DOHH2 (cell line): ENCODE results near the gene RAB39A.

Experiments used
- H3F3A ChIP-seq: fragments of 200-600 bp; sonication (generic), shearing (Covaris generic); 2 replicates; pipeline ENCODE4 v1.6.0; 2016; ENCODE audit warnings: antibody characterized with exemption, mild to moderate bottlenecking; ENCODE audit not compliant: control insufficient read depth, insufficient read depth
- H3K27ac ChIP-seq: fragments of 200-600 bp; sonication (generic); 2 replicates; pipeline ENCODE4 v1.5.1; 2014; ENCODE audit warnings: low read depth, mild to moderate bottlenecking, low read length, moderate library complexity
- H3K27me3 ChIP-seq: fragments of 200-600 bp; sonication (generic); 2 replicates; pipeline ENCODE4 v1.6.1; 2014; ENCODE audit warnings: mild to moderate bottlenecking, low read length, mixed read lengths; ENCODE audit not compliant: control insufficient read depth
- H3K36me3 ChIP-seq: fragments of 200-600 bp; sonication (generic); 2 replicates; pipeline ENCODE4 v1.6.1; 2014; ENCODE audit warnings: mild to moderate bottlenecking, low read length, moderate library complexity, mixed read lengths; ENCODE audit not compliant: control insufficient read depth
- H3K4me1 ChIP-seq: fragments of 200-600 bp; sonication (generic); 2 replicates; pipeline ENCODE4 v1.6.1; 2014; ENCODE audit warnings: mild to moderate bottlenecking, low read length, mixed read lengths; ENCODE audit not compliant: control insufficient read depth
- H3K4me2 ChIP-seq: fragments of 200-600 bp; sonication (generic); 2 replicates; pipeline ENCODE4 v1.6.0; 2014; ENCODE audit warnings: mild to moderate bottlenecking, low read length, moderate library complexity
- H3K4me3 ChIP-seq: fragments of 200-600 bp; sonication (generic); 2 replicates; pipeline ENCODE4 v1.5.1; 2014; ENCODE audit warnings: mild to moderate bottlenecking, low read length, mixed read lengths
- H3K79me2 ChIP-seq: fragments of 200-600 bp; sonication (generic); 2 replicates; pipeline ENCODE4 v1.6.1; 2014; ENCODE audit warnings: mild to moderate bottlenecking, low read length, mixed read lengths; ENCODE audit not compliant: control insufficient read depth
- H3K9me2 ChIP-seq: fragments of 200-600 bp; sonication (generic); replicated peaks from 2 replicates; pipeline ENCODE4 v1.6.1; 2014; ENCODE audit warnings: mild to moderate bottlenecking, low read length, mixed read lengths; ENCODE audit not compliant: control insufficient read depth
- H3K9me3 ChIP-seq: fragments of 200-600 bp; sonication (generic); 2 replicates; pipeline ENCODE4 v1.6.1; 2014; ENCODE audit warnings: antibody characterized with exemption, low read length, mixed read lengths; ENCODE audit not compliant: control insufficient read depth, insufficient read depth
- H4K20me1 ChIP-seq: fragments of 200-600 bp; sonication (generic); 2 replicates; pipeline ENCODE4 v1.6.0; 2014; ENCODE audit warnings: low read depth, mild to moderate bottlenecking, antibody characterized with exemption, low read length, moderate library complexity; ENCODE audit not compliant: control insufficient read depth, insufficient read depth
- EZH2phosphoT487 ChIP-seq: fragments of 200-600 bp; sonication (generic); IDR thresholded peaks from 2 replicates; pipeline ENCODE4 v1.6.1; 2017; ENCODE audit warnings: borderline replicate concordance, mild to moderate bottlenecking, antibody characterized with exemption, low read length, moderate library complexity, mixed read lengths
- TF ChIP-seq, protein P1 (sequence below): fragments of 200-600 bp; sonication (generic); IDR thresholded peaks from one replicate; pipeline ENCODE4 v1.5.1; 2014; ENCODE audit warnings: antibody characterized with exemption, mild to moderate bottlenecking, low read depth, low read length; ENCODE audit not compliant: poor library complexity, severe bottlenecking

The RAB39A gene

GRCh38 chr11:107928767-107929507 lies 689 bp downstream of the RAB39A start:
- Histone ChIP-seq H3K4me2 (peak overlapping the region; percentile 82), H3K4me3 (peak overlapping the region; percentile 95), H3K4me1 (peaks cover 27% of the 10 kb centered on the region), H3K27ac (peak overlapping the region; percentile 45), H3K36me3 (no peaks in the 10 kb centered on the region; the same call in 1 of the 2 replicates), H3K9me3 (no peaks in the 10 kb centered on the region), H4K20me1 (no peaks in the 10 kb centered on the region), H3K79me2 (peaks cover 42% of the 10 kb centered on the region), H3F3A (peaks cover 7% of the 10 kb centered on the region), H3K9me2 (no peaks in the 10 kb centered on the region), H3K27me3 (no peaks in the 10 kb centered on the region)
- TF ChIP-seq EZH2phosphoT487, result no peak
- TF ChIP-seq, protein P1, sequence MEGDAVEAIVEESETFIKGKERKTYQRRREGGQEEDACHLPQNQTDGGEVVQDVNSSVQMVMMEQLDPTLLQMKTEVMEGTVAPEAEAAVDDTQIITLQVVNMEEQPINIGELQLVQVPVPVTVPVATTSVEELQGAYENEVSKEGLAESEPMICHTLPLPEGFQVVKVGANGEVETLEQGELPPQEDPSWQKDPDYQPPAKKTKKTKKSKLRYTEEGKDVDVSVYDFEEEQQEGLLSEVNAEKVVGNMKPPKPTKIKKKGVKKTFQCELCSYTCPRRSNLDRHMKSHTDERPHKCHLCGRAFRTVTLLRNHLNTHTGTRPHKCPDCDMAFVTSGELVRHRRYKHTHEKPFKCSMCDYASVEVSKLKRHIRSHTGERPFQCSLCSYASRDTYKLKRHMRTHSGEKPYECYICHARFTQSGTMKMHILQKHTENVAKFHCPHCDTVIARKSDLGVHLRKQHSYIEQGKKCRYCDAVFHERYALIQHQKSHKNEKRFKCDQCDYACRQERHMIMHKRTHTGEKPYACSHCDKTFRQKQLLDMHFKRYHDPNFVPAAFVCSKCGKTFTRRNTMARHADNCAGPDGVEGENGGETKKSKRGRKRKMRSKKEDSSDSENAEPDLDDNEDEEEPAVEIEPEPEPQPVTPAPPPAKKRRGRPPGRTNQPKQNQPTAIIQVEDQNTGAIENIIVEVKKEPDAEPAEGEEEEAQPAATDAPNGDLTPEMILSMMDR, result no peak

DNA sequence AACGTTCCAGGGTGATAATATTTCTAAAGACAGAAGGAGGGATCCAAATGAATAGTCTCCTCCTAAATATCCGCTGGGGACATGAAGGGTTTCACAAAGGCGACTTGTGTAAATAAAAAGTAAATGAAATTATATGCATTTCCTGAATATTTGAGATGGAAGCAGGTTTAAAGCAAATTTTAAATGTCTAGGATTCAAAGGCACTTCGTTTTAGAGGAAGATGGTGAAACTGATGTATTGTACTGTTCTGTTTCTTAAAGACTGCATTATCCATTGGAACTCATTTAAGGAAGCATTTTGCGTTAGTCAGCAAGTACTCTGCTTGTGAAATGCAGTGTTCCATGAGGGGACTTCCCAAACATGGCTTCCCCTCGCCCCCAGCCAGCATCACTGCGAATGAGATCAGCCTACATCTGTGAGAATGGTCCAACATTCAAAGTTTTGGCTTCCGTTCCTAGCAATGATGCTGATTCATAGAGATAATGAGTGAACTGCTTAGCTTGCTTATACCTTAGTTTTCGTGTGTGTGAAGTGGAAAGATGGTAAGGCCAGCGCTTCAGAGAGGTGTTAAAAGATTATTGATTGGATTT lies 1.5 kb downstream of the RAB39A start:
- Histone ChIP-seq H3K4me2 (peak overlapping the region; percentile 82), H3K4me3 (peak overlapping the region; percentile 95)

DNA sequence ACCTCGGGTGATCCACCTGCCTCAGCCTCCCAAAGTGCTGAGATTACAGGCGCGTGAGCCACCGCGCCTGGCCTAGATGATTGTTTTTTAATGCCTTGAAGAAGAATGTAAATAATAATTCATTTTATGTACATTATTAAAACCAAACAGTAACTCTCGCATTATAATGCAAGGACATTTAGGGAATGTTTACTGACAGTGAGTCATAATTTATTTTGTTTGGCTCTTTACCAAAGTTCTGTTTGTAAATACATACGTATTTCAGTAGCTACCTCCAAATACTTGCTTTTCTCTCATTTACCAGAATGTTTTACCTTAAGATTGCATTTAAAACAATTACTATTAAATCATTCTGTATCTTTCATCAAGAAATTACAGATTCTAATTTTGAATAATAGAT lies 3.0 kb downstream of the RAB39A start:
- no peak overlapping the region for H3K4me3 ChIP-seq
- no peaks in the 10 kb centered on the region for H3K9me3 ChIP-seq
- H4K20me1 ChIP-seq, result no peaks in the 10 kb centered on the region
- H3K9me2 ChIP-seq, result no peaks in the 10 kb centered on the region
- TF ChIP-seq EZH2phosphoT487, result no peak
- TF ChIP-seq, protein P1, result no peak
- H3K4me2 ChIP-seq, result no peak overlapping the region
- H3F3A ChIP-seq, result 0 out of 2 replicates have a peak, but pooled peaks cover 3% of the 10 kb centered on the region
- no peaks in the 10 kb centered on the region for H3K27me3 ChIP-seq
- no peaks in the 10 kb centered on the region; the same call in 1 of the 2 replicates for H3K36me3 ChIP-seq
- H3K27ac ChIP-seq, result no peak overlapping the region
- peaks cover 19% of the 10 kb centered on the region for H3K4me1 ChIP-seq
- peaks cover 46% of the 10 kb centered on the region for H3K79me2 ChIP-seq

More for the DNA sequence above, 1.5 kb downstream of the RAB39A start:
- Histone ChIP-seq H3K36me3 (no peaks in the 10 kb centered on the region; the same call in 1 of the 2 replicates), H3K4me1 (peaks cover 19% of the 10 kb centered on the region), H3K79me2 (peaks cover 46% of the 10 kb centered on the region), H3K27ac (no peak overlapping the region; the same call in 1 of the 2 replicates), H3K9me2 (no peaks in the 10 kb centered on the region), H4K20me1 (no peaks in the 10 kb centered on the region), H3F3A (0 out of 2 replicates have a peak, but pooled peaks cover 3% of the 10 kb centered on the region), H3K27me3 (no peaks in the 10 kb centered on the region), H3K9me3 (no peaks in the 10 kb centered on the region)
- TF ChIP-seq EZH2phosphoT487, result no peak
- TF ChIP-seq, protein P1, result no peak
